Esophagus squamous epithelium (tissue), 5 donors: ENCODE measurements around the gene NFYA. TPM values are rescaled to one million over a fixed set of nuclear protein-coding genes. Genes with fewer than 3 reads are reported as not detected.

Source experiments
- DNase-seq: peaks from one replicate; lab custom pipeline; 2025; lab: John Stamatoyannopoulos, UW
- H3K27ac ChIP-seq, 4 donors: fragments of 200-600 bp; sonication (generic); one replicate each; pipeline ENCODE4 v1.5.1; 2016 to 2019; ENCODE audit warnings: mild to moderate bottlenecking in 1 of 4
- H3K27me3 ChIP-seq, 4 donors: fragments of 200-600 bp; sonication (generic); 1 replicate in 3 of 4; 2 replicates in 1 of 4; pipeline versions ENCODE4 v1.5.1 to v1.6.0; 2017 to 2021; ENCODE audit warnings: antibody characterized with exemption in 1 of 4
- H3K36me3 ChIP-seq, 3 donors: fragments of 200-600 bp; sonication (generic); one replicate each; pipeline ENCODE4 v1.5.1; 2016 to 2019
- H3K4me1 ChIP-seq, 3 donors: fragments of 200-600 bp; sonication (generic); one replicate each; pipeline ENCODE4 v1.5.1; 2017 to 2019
- H3K4me3 ChIP-seq, 4 donors: fragments of 200-600 bp; sonication (generic); 1 replicate in 3 of 4; 2 replicates in 1 of 4; pipeline ENCODE4 v1.5.1; 2016 to 2019; ENCODE audit warnings: mild to moderate bottlenecking in 2 of 4, moderate library complexity in 1 of 4
- H3K9me3 ChIP-seq, 3 donors: fragments of 200-600 bp; sonication (generic); one replicate each; pipeline ENCODE4 v1.5.1; 2016 to 2019
- POLR2A ChIP-seq, 4 donors: fragments of 450-650 bp; IDR thresholded peaks; one replicate each; pipeline ENCODE4 v1.6.1; 2017; ENCODE audit warnings: antibody characterized with exemption in 4 of 4, mild to moderate bottlenecking in 4 of 4, moderate library complexity in 3 of 4
- WGBS, 2 donors: methylation state at CpG; one replicate each; pipeline ENCODE4 v1.1.5; 2018; 5-methylcytosine and 5-hydroxymethylcytosine counted together
- intact Hi-C: fragments of 100-400 bp; cut with DNase I; formaldehyde crosslinking; loops from one replicate; pipeline ENCODE4 v1.15.0; 2022
- total RNA-seq, 4 donors: library from RNA; depleted of rRNA; stranded (reverse); fragments of >200 nt; gene quantifications; one replicate each; pipeline ENCODE4 v1.1.0, GENCODE V29; 2016
- TF ChIP-seq, protein P1 (sequence below), 6 experiments: fragments of 450-650 bp in 4 of 6; fragments of 200-600 bp in 2 of 6; sonication (generic) in 2 of 6; IDR thresholded peaks; one replicate each; pipeline ENCODE4 v1.5.1; 2016 to 2019; ENCODE audit warnings: antibody characterized with exemption in 6 of 6, mild to moderate bottlenecking in 4 of 6, moderate library complexity in 4 of 6
- donor health status: DM: yes; HTN: yes; CAD: no.

The NFYA gene
- total RNA-seq, 4 donors from 2014 or later = 9.0 to 16.4 (median 14.0) TPM

DNA sequence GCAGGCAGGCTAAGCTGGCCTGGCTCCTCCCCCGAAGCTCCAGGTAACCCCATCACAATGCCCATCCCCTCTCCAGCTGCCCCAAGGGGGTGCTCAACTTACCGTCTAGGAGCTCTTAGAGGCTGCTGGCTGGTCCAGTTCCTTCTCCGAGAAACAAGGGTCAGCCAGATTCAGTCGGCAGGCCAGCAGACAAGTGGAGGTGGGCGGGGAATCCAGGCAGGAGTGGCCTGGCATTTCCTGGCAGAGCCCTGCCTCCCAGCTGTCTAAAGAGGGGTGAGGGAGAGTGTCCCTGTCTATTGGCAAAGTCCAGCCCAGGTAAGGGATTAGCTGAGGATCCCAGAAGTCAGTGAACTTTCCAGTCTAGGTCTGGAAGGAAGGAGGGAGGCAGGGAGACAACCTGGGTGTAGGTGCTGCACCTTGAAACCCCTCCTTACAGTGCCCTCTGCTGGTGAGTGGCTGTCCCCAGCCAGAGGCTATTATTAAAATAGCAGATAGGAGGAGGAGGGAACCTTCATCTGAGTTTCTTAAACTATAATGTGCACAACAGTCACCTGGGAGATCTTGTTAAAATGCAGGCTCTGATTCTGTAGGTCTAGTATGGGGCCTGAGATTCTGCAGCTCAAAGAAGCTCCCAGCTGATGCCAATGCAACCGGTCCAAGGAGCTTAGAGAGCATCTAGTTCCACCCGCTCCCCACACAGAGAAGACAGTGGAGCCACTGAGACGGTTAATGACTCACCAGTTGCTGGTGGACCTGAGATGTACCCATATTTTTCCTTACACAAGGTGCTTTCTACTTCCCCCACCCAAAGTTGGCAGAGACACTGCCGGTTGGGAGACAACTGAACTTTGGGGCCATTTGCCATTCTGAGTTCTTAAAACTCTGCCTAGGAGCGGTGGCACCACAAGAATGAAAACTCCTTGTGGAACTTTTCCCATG lies 33.4 kb upstream of the NFYA start, which contains the start of gene UNC5CL:
Gene UNC5CL, minus strand, starts transcription at position 162 of the 939 bp plus-strand sequence. CDS start 4,147 bp downstream, outside the sequence.
- WGBS, 2 donors = 59 to 80% methylated on average over 1 to 8 of the region's 10 CpGs
- H3K27me3 ChIP-seq = no peaks in the 10 kb centered on the region
- H3K27ac ChIP-seq = no peak within 1 kb of the TSS
- intact Hi-C loops = no loop called here
- no peak for DNase-seq
- no peaks in the 10 kb centered on the region for H3K9me3 ChIP-seq
- no peaks in the 10 kb centered on the region for H3K36me3 ChIP-seq
- no peak within 1 kb of the TSS for H3K4me3 ChIP-seq
- peaks cover 4 to 44% (median 5%) of the 10 kb centered on the region in 3 donors for H3K4me1 ChIP-seq
- TF ChIP-seq, protein P1, sequence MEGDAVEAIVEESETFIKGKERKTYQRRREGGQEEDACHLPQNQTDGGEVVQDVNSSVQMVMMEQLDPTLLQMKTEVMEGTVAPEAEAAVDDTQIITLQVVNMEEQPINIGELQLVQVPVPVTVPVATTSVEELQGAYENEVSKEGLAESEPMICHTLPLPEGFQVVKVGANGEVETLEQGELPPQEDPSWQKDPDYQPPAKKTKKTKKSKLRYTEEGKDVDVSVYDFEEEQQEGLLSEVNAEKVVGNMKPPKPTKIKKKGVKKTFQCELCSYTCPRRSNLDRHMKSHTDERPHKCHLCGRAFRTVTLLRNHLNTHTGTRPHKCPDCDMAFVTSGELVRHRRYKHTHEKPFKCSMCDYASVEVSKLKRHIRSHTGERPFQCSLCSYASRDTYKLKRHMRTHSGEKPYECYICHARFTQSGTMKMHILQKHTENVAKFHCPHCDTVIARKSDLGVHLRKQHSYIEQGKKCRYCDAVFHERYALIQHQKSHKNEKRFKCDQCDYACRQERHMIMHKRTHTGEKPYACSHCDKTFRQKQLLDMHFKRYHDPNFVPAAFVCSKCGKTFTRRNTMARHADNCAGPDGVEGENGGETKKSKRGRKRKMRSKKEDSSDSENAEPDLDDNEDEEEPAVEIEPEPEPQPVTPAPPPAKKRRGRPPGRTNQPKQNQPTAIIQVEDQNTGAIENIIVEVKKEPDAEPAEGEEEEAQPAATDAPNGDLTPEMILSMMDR (IDR thresholded peaks at IDR 0.05) = peak; percentile 58 to 84 (median 69)
- TF ChIP-seq POLR2A (IDR thresholded peaks at IDR 0.05) = no peak

DNA sequence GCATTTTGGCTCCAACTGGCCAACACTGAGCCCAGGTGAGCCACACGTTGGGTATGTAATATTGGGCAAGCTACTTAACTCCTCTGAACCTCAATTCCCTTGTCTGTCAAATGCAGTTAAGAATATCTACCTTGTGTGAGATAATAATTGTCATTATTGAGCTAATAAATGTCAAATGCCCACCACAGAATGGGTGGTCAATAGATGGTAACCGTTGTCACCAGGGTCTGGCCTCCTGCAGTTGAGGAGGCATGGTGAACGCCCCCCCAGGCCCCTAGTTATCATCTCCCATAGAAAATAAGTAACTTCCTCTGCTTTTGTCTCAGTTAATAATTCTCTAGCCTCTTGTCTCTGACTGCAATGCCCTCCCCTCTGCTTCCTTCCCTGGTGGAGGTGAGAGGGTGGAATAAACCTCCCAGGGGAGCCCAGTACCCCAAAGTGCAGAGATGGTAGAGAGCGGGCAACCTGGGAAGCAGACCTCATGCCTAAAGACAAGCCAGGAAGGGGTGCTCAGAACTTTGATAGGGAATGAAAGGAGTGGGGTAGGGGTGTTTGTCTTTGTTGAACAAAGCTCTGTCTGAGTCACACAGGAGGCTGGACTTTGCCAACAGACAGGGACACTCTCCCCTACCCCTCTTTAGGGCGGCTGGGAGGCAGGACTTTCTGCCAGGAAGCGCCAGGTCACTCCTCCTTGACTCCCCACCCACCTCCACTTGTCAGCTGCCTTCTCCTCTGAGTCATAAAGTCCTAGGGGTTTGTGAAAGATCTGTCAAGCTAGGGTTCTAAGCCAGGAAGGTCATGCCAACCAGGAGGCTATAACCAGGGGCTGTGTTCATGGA lies 32.5 kb upstream of the NFYA start:
- Histone ChIP-seq H3K36me3 (no peaks in the 10 kb centered on the region), H3K9me3 (no peaks in the 10 kb centered on the region), H3K27me3 (no peaks in the 10 kb centered on the region), H3K27ac (no peak overlapping the region), H3K4me3 (no peak overlapping the region), H3K4me1 (peaks cover 4 to 44% (median 5%) of the 10 kb centered on the region in 3 donors)
- intact Hi-C loops = no loop called here
- DNase-seq = no peak
- TF ChIP-seq, protein P1 (IDR thresholded peaks at IDR 0.05) = no peak
- no peak for TF ChIP-seq POLR2A (IDR thresholded peaks at IDR 0.05)
- WGBS, 2 donors = 47 to 67% methylated on average over 4 to 6 of the region's 6 CpGs

DNA sequence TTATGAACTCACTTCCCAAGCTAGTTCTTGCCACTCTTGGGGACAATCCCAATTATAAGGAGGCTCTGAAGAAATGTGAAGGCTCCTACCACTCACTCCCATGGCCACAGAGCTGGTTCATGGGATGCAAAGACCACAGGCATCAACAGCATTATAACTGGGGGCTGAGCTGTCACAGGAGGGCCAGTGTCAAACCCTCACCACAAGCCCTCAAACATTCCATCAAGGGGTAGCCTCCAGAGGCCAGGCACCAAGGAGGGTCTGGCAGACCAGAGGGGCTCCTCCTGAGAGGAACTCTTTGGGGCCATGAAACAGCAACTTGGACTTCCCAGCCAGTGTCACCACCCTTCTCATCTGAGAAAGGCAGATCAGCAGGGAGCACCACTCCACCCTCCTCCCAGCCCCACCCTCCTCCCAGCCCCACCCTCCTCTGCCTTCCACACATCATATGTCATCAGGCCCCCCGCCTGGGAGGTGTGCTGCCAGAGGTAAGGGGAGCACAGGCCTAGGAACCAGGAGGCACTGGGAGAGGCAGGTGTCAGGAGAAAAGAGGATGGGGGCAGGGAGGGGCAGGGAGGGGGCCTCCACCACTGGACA lies 31.7 kb upstream of the NFYA start:
- intact Hi-C loops = no loop called here
- Histone ChIP-seq H3K27ac (no peak overlapping the region), H3K4me3 (no peak overlapping the region), H3K27me3 (no peaks in the 10 kb centered on the region), H3K4me1 (peaks cover 4 to 38% (median 5%) of the 10 kb centered on the region in 3 donors), H3K36me3 (no peaks in the 10 kb centered on the region), H3K9me3 (no peaks in the 10 kb centered on the region)
- TF ChIP-seq, protein P1 (IDR thresholded peaks at IDR 0.05) = no peak
- no peak for TF ChIP-seq POLR2A (IDR thresholded peaks at IDR 0.05)
- DNase-seq = no peak
- WGBS, 2 donors = 83% methylated on average over 1 of the region's 1 CpG; no CpG with 5 or more reads in 1 of the 2 donors

DNA sequence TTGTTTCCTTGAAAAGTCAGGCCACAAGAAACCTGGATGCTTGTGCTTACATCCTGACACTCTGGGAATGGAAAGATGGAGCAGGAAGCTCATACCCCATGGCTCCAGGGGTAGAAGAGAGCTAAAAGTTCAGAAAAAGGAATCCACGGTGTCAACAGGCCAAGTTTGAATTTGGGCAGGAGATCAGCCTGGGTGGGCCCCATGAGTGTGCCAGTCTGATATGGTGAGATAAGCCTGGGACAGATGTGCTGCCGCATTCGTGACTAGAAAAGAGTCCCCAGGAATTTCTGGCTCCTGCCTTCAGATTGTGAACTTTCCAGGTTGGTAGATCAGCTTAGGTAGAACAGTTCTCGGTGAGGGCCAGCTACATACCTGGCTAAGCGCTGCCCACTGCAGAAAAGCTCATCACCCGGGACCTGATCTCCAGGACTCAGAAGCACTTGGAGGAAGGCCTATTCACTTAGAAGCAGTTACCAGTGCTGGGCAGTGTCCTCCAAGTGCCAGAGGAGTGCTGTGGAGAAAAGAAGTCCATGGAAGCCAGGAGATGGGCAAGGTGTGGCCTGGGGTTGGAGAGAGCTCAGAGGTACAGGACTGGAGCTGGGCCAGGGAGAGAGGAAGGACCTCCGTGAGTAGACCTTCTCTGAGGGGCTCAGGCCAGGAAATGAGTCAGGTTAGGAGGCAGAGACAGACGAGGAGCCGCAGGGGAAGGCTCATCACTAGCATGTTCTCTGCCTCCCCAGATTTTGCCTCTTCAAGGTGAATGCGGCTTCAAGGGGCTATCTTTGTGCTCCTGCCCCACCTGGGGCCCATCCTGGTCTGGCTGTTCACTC lies 30.3 kb upstream of the NFYA start, which contains the start of gene TSPO2:
Gene TSPO2, plus strand, starts transcription at position 242 of the 830 bp plus-strand sequence. Its CDS starts 519 bp downstream, at position 761.
- no peak for DNase-seq
- Histone ChIP-seq H3K9me3 (no peaks in the 10 kb centered on the region), H3K4me1 (peaks cover 0 to 24% (median 5%) of the 10 kb centered on the region in 3 donors), H3K27me3 (no peaks in the 10 kb centered on the region), H3K4me3 (no peak within 1 kb of the TSS), H3K36me3 (no peaks in the 10 kb centered on the region), H3K27ac (no peak within 1 kb of the TSS)
- TF ChIP-seq POLR2A (IDR thresholded peaks at IDR 0.05) = no peak
- TF ChIP-seq, protein P1 (IDR thresholded peaks at IDR 0.05) = no peak
- intact Hi-C loops = no loop called here
- WGBS, 2 donors = 82 to 85% methylated on average over 7 of the region's 10 CpGs
